Stimulated activated CD4-positive, alpha-beta T cell treated with anti-CD3 and anti-CD28 coated beads, Interleukin-12 subunit alpha, Interleukin-12 subunit beta, amount 100 ng/mL, for 24 hours (primary cell): ENCODE measurements around the gene GSTT2B.
"Not testable (repeated sequence)": the region's sequence is repeated elsewhere in the genome, so short reads cannot be mapped to it uniquely, and the experiment has no call there.

Experiments used
- DNase-seq, 2 experiments: peaks; one replicate each; pipeline ENCODE4 v3.0.0-alpha.2; 2020; ENCODE audit warnings: low read depth in 2 of 2

The GSTT2B gene

GRCh38 chr22:23961084-23961771 is at the start of gene GSTT2B:
GSTT2B (minus strand) TSS chr22:23961195; CDS start chr22:23961131, 64 bp downstream.
- DNase-seq, result not testable (repeated sequence)

- no peak for DNase-seq
Observed at GRCh38 chr22:24010018-24010391, 49.0 kb upstream of the GSTT2B start.

DNA sequence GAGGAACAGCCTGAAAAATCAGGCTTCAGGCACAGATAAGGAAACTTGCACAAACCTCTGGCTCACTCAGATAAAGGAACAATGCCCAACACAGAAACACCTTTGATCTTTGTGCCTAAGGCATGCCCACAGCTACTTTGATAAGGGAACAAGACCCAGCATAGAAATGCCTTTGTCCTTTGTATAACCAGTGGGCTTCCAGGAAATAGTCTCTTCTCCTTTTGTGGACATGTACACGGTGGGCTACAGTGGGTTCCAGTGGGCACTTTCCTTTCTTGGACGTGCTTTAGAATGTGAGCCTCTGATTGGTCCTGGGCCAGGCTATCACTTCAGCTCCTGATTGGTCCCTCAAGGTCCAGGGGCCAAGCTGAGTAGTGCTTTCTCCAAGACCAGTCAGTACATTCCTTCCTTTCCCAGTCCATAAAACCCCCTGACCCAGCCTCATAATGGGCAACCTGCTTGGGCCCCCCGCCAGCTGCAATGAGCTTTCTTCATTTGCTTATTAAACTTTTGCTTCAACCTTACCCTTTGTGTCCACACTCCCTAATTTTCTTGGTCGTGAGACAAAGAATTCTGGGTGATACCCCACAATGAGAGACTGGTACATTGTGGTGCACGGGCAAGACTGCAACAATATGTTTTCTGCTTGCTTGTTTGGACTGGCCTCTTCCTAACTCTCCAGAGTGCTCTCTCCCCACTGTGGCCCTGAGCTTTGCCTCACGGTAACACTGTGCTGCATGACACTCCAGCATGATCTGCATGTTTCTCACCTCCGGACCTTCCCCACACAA is 48.4 kb upstream of the GSTT2B start:
- DNase-seq, result no peak

DNA sequence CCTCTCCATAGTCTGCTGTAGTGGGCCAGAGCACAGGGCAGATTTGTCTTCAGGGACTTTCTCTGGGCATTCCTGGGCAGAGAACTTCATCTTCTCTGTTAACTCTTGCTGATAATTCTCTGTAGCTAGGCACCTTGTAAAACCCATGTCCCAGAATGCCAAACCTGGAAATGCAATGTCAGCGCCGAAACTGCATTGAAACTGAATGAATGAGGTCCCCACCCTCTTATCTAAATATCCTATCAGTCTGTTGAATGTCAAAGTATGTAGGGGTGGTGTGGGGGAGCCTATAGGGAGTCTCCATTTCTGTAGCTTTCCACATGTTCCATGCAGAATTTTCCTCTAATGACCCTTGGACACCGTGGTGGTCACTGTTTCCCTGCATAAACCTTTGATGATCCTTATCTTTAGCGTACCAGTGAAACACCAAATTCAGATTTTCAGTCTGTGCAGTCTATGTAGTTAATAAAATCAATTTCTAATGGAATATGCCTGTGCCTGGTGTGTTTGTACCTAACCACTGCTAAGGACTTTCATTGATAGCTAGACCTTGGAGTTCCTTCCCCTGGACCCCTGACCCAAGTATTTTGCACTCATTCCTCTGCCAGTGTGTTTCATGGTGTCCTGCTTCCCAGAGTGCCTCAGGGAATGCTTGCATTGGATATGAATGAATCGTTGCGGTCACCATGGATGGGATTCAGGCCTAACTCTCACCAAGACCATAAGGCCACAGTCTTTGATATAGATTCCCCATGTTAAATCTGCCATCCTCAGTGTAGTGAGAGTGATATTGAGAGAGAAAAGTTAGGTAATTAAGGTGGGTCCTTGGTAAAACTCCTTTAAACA is 47.6 kb upstream of the GSTT2B start:
- no peak for DNase-seq

GRCh38 chr22:24008022-24008283 is 47.0 kb upstream of the GSTT2B start:
- DNase-seq, result no peak

DNA sequence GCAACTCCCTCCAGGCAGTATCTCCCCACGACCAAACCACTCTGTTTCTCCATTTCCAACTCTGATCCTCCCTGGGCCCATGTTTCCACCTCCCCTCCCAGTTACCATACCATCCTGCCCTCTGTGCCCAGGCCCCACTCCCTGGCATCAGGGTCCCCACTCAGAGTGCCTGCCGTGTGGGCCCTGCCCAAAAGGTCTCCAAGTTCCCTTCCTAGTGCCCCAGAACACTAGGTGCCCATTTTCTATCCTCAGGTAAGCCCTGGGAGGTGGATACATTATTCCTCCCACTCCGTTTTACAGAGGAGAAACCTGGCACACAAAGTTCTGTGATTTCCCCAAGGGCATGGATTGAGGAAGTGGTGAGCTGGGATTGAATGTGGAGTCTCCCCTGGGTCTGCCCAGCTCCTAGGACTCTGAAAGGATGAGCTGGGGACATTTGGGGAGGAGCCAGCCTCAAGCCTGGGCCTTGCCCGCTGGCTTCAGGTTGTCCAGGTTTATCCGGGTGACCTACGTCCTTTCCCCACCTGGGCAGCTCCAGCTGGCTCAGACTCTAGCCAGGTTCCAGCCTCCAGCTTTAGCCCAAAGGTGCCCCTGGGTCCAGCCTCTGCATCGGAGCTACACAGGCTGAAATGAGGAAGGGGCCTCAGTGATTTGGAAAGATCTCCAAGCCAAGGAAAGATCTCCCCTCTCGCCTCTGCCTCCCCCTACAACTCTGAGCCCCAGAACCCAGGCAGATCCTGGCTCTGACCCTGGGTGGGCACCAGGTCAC is 46.4 kb upstream of the GSTT2B start:
- DNase-seq, result no peak

DNA sequence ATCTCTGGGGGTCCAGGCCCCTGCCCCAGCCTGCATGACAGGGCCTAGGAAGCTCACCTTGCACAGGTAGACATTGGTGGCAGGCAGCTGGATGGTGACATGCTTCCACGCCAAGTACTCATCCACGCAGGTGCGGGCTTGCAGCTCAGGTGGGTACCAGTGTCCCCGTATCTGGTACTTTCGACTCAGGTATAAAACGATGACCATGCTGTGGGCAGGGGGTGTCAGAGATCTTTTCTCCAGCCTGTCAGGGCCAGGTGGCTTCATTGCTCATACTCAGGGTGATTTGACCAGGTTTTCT is 45.9 kb upstream of the GSTT2B start:
- DNase-seq, result no peak

DNA sequence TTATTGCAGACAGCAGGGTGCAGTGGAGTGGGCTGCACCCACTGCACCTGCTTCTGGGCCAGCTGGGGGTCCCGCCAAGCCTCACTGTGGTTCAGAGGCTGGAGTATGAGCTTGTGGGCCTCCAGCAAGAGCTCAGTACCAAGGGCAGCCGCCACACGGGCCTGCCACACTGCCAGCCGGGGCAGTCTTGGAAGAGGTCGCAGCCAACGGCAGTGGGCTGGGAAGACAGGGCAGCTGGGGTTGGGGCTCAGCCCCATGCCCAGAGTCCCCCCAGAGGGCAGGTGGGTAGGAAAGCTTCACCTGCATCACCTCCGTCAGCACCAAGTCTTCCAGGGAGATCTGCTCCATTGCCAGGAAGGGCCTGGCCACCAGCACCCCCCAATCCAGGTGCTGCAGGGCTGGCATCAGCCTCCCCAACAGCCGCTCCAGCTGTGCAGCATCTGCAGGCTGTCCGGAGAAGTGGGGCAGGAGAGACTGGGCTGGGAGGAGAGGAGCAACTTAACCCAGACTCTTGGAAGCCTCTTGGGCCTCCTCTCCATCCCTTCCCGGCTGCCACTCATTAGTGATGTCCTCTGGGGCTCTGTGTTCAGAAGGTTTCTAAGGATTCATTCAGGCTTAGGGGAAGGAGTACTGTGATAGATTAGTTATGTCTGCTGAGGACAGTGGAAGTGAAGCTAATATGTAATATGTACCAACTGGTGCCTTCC is 45.4 kb upstream of the GSTT2B start:
- no peak for DNase-seq

- DNase-seq, result no peak
Observed at GRCh38 chr22:24005201-24005600, 44.2 kb upstream of the GSTT2B start, which contains the start of gene GSTT4. GSTT4 (minus strand) TSS chr22:24005453; CDS start chr22:24005356, 97 bp downstream.

GRCh38 chr22:24003887-24004286 is 42.9 kb upstream of the GSTT2B start:
- no peak for DNase-seq

GRCh38 chr22:24002851-24003250 is 41.9 kb upstream of the GSTT2B start:
- no peak for DNase-seq

DNA sequence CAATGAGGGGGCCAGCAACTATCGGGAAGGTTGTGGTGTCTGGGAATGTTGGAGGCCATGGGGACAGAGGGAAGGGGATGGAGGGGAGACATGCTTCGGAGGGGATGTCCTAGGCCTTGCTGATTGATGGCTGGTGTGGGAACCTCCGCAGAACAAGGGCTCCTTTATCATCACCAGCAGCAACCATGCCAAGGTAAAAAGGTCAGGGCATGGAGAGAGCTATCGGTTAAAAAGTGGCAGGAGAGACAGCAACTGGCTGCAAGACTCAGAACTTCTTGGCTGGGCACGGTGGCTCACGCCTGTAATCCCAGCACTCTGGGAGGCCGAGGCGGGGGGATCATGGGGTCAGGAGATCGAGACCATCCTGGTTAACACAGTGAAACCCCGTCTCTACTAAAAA is 41.3 kb upstream of the GSTT2B start:
- DNase-seq, result no peak

- DNase-seq, result no peak
Observed at GRCh38 chr22:24001314-24001713, 40.3 kb upstream of the GSTT2B start.

- not testable (repeated sequence) for DNase-seq
Observed at GRCh38 chr22:23999779-24000178, 38.8 kb upstream of the GSTT2B start.

DNA sequence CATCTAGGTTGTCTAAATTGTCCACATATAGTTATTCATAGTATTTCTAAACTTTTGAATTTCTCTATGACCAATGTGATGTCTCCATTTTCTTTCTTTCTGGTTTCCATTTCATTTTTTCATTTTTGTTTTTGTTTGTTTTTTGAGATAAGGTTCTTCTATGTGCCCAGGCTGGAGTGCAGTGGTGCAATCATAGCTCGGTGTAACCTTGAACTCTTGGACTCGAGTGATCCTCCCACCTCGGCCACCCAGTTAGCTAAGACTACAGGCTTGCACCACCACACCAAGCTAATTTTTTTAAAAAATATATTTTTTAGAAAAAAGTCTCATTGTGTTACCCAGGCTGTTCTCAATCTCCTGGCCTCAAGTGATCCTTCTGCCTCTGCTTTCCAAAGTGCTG is 36.1 kb upstream of the GSTT2B start:
- DNase-seq, result no peak

GRCh38 chr22:23993581-23994177 is 32.7 kb upstream of the GSTT2B start:
- DNase-seq, result not testable (repeated sequence)

DNA sequence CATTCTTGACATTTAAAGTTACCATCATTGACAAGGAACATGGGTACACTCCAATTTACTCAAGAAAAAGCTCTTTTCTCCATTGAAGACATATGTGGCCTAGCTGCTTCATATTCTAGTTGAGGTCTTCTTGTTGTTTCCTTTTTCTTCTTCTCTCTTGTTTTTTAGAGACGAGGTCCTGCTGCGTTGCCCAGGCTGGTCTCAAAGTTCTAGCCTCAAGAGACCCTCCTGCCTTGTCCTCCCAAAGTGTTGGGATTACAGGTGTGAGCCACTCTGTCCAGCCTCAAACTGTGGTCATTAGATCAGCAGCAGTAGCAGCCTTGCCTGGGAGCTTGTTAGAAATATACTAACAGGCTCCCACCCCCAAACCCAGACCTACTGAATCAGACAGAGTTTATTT is 32.1 kb upstream of the GSTT2B start:
- not testable (repeated sequence) for DNase-seq

DNA sequence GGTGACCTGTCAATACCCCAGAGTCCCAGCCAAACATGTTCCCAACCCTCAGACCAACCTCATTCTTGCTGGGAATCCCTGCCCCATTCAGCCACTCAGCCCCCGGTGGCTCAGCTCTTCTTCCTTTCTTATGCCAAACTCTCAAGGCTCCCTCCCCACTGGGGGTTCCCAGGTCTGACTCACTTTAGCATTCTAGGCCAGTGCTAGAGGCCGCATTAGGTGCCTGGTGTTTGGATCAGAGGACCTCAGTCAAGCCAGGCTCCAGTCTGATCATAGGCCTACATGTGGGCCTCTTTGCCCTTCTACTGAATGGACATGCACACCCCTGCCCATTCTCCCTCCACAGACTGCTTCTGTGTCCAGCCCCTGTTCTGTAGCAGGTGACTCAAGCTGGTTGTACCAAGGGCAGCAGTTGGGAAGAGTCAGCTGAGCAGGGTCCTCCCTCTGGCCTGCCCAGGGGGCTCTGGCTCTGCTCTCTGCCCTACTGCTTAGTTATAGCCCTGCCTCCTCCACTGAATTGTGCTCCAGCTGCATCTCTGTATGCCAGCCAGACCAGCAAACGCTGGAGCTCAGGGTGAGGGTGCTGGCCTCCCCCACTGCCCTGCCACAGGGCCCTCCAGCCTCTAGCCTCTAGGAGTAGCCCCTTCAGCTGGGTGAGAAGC is 28.7 kb upstream of the GSTT2B start:
- DNase-seq, result not testable (repeated sequence)

DNA sequence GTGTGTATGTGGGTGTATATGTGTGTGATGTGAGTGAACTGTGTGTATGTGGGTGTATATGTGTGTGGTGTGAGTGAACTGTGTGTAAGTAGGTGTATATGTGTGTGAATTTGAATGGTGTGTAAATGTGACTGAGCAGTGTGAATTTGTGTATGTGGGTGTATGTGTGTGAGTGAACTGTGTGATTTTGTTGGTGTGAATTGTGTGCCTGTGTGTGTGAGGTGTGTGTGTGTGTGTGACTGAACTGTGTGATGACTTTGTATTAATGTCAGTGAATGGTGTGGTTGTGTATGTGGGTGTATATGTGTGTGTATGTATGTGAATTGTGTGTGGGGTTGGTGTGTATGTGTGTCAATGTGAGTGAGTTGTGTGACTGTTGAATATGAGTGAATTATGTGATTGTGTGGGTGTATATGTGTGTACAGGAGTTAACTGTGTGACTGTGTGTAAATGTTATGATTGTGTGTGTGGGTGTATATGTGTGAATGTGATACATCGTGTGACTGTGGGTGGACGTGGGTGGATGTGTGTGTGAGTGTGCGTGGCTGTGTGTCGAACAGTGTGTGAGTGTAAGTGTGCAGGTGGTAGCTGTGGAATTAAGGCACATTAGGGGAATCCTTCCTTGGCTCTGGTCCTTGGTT is 25.7 kb upstream of the GSTT2B start:
- not testable (repeated sequence) for DNase-seq

GRCh38 chr22:23986089-23986488 is 25.1 kb upstream of the GSTT2B start:
- DNase-seq, result not testable (repeated sequence)
